AG08396 (cell line): ENCODE measurements around the gene ZC3H12A.
"Not testable (repeated sequence)": the region's sequence is repeated elsewhere in the genome, so short reads cannot be mapped to it uniquely, and the experiment has no call there.

Experiments
- DNase-seq: peaks from one replicate; pipeline ENCODE4 v3.0.0; 2012; ENCODE audit warnings: low spot score, mixed read lengths

The ZC3H12A gene

DNA sequence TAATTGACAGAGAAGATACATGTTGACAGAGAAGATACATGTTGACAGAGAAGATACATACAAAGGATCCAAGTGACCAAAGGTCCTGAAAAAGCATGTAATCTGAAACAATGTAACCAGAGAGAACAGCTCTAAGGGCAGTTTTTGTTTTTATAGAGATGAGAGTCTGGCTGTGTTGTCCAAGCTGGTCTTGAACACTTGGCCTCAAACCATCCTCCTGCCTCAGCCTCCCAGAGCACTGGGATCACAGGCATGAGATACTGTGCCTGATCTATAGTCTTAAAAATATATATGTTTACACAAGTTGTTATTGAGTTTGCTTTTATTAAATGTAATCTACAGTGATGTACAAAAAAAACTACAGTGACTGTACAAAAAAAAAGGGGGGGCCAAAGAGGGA lies 27.7 kb downstream of the ZC3H12A start:
- DNase-seq, result no peak

- not testable (repeated sequence) for DNase-seq
Observed at GRCh38 chr1:37502791-37503190, 28.4 kb downstream of the ZC3H12A start.

- no peak for DNase-seq
Observed at GRCh38 chr1:37506740-37507139, 32.4 kb downstream of the ZC3H12A start.

GRCh38 chr1:37509181-37509580 lies 34.8 kb downstream of the ZC3H12A start:
- peak; percentile 39 for DNase-seq

GRCh38 chr1:37513795-37514349 lies 39.5 kb downstream of the ZC3H12A start:
- peak; percentile 36 for DNase-seq

GRCh38 chr1:37514350-37515184 lies 40.2 kb downstream of the ZC3H12A start, which contains the start of gene MEAF6:
TSS of gene MEAF6 (minus strand) at chr1:37514766. CDS start at chr1:37514746, 20 bp downstream.
- DNase-seq, result peak; percentile 97

- DNase-seq, result no peak
Observed at GRCh38 chr1:37515185-37516034, 41.0 kb downstream of the ZC3H12A start.

GRCh38 chr1:37517569-37517968 lies 43.2 kb downstream of the ZC3H12A start:
- DNase-seq, result no peak

- not testable (repeated sequence) for DNase-seq
Observed at GRCh38 chr1:37518241-37518640, 43.9 kb downstream of the ZC3H12A start.

GRCh38 chr1:37518929-37519328 lies 44.5 kb downstream of the ZC3H12A start:
- DNase-seq, result not testable (repeated sequence)

GRCh38 chr1:37519613-37520012 lies 45.2 kb downstream of the ZC3H12A start:
- no peak for DNase-seq

DNA sequence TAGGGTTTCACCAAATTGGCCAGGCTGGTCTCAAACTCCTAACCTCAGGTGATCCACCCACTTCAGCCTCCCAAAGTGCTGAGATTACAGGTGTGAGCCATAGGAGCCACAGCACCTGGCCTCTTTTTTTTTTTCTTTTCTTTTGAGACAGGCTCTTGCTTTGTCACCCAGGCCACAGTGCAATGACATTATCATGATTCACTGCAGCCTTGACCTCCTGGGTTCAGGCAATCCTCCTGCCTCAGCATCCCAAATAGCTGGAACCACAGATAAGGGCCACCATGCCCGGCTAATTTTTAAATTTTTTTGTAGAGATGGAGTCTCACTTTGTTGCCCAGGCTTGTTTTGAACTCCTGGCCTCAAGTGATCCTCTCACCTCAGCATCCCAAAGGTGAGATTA lies 55.5 kb downstream of the ZC3H12A start:
- DNase-seq, result not testable (repeated sequence)

GRCh38 chr1:37532418-37533156 lies 58.2 kb downstream of the ZC3H12A start:
- not testable (repeated sequence) for DNase-seq

- no peak for DNase-seq
Observed at GRCh38 chr1:37533317-37534093, 59.1 kb downstream of the ZC3H12A start.
